ENCODE data around the gene CDH23.

DNA sequence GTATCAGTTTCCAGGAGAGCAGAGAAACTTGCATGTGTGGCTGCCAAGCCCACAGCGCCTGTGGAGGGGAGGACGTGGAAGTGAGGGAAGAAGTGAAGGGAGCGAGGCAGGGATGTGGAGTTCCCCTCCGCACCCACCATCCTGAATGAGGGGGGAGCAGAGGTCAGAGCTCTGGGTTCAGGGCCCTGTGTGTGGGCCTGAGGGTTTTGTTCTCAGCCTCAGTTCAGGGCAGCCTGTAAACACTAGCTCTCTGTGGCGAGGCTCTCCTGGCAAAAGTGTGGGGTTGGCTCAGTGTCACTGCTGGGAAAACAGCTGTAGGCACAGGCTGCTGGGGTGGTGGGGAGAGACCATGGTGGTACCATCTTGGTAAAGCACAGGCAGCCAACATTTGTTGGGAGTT, 214.4 kb downstream of the CDH23 start:
- TF ChIP-seq, protein P1, sequence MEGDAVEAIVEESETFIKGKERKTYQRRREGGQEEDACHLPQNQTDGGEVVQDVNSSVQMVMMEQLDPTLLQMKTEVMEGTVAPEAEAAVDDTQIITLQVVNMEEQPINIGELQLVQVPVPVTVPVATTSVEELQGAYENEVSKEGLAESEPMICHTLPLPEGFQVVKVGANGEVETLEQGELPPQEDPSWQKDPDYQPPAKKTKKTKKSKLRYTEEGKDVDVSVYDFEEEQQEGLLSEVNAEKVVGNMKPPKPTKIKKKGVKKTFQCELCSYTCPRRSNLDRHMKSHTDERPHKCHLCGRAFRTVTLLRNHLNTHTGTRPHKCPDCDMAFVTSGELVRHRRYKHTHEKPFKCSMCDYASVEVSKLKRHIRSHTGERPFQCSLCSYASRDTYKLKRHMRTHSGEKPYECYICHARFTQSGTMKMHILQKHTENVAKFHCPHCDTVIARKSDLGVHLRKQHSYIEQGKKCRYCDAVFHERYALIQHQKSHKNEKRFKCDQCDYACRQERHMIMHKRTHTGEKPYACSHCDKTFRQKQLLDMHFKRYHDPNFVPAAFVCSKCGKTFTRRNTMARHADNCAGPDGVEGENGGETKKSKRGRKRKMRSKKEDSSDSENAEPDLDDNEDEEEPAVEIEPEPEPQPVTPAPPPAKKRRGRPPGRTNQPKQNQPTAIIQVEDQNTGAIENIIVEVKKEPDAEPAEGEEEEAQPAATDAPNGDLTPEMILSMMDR (IDR thresholded peaks at IDR 0.05): no peak
- no peak for TF ChIP-seq POLR2A (IDR thresholded peaks at IDR 0.05)
